IgD-negative memory B cell (primary cell): ENCODE measurements around the gene BID. TPM values are rescaled to one million over a fixed set of nuclear protein-coding genes. Genes with fewer than 3 reads are reported as not detected.
"Not testable (repeated sequence)": the region's sequence is repeated elsewhere in the genome, so short reads cannot be mapped to it uniquely, and the experiment has no call there.

Experiments
- H3K27ac Mint-ChIP-seq, 3 donors: one replicate each; pipeline ENCODE4 v1.8.0; 2020 to 2022; ENCODE audit warnings: mild to moderate bottlenecking in 3 of 3, mixed read lengths in 3 of 3, moderate library complexity in 1 of 3
- H3K27me3 Mint-ChIP-seq: one replicate; pipeline ENCODE4 v1.8.0; 2021; ENCODE audit warnings: mixed read lengths
- H3K36me3 Mint-ChIP-seq: one replicate; pipeline ENCODE4 v1.8.0; 2020; ENCODE audit warnings: mild to moderate bottlenecking, mixed read lengths
- H3K4me1 Mint-ChIP-seq, 3 donors: one replicate each; pipeline ENCODE4 v1.8.0; 2020 to 2022; ENCODE audit warnings: mixed read lengths in 3 of 3, mild to moderate bottlenecking in 1 of 3
- H3K4me3 Mint-ChIP-seq, 4 donors: one replicate each; pipeline ENCODE4 v1.8.0; 2020 to 2022; ENCODE audit warnings: mild to moderate bottlenecking in 4 of 4, mixed read lengths in 4 of 4, moderate library complexity in 3 of 4
- H3K9me3 Mint-ChIP-seq, 3 donors: one replicate each; pipeline ENCODE4 v1.8.0; 2020 to 2021; ENCODE audit warnings: mixed read lengths in 3 of 3, mild to moderate bottlenecking in 1 of 3
- polyA plus RNA-seq: library from polyadenylated mRNA; unstranded; fragments of 300-500 nt; fragmentation: Illumina TruSeq; gene quantifications from one replicate; pipeline ENCODE4 v1.2.3, GENCODE V29; 2021

BID gene
- polyA plus RNA-seq, 1 donor from 2014 or later, result 40.9 TPM

GRCh38 chr22:17705951-17706900 lies 68.0 kb downstream of the BID start:
- peaks cover 0 to 2% (median 0%) of the 10 kb centered on the region in 3 donors for H3K9me3 Mint-ChIP-seq
- peaks cover 7 to 14% (median 13%) of the 10 kb centered on the region in 3 donors for H3K4me1 Mint-ChIP-seq
- H3K4me3 Mint-ChIP-seq, result peak overlapping the region in 3 of 4 donors; percentile 73 to 90 (median 77)
- H3K27ac Mint-ChIP-seq, result peak overlapping the region; percentile 51 to 91 (median 84)
- H3K27me3 Mint-ChIP-seq, result no peaks in the 10 kb centered on the region
- H3K36me3 Mint-ChIP-seq, result peaks cover 4% of the 10 kb centered on the region

- peaks cover 0 to 2% (median 0%) of the 10 kb centered on the region in 3 donors for H3K9me3 Mint-ChIP-seq
- peaks cover 4% of the 10 kb centered on the region for H3K36me3 Mint-ChIP-seq
- H3K4me3 Mint-ChIP-seq, result no peak overlapping the region
- peak overlapping the region; percentile 51 to 84 (median 77) for H3K27ac Mint-ChIP-seq
- peaks cover 7 to 14% (median 13%) of the 10 kb centered on the region in 3 donors for H3K4me1 Mint-ChIP-seq
- no peaks in the 10 kb centered on the region for H3K27me3 Mint-ChIP-seq
Measured at GRCh38 chr22:17705546-17705945, 68.7 kb downstream of the BID start.

- Mint-ChIP-seq H3K4me3 (no peak overlapping the region), H3K27ac (no peak overlapping the region), H3K27me3 (no peaks in the 10 kb centered on the region), H3K9me3 (peaks cover 0 to 2% (median 0%) of the 10 kb centered on the region in 3 donors), H3K36me3 (peaks cover 2% of the 10 kb centered on the region), H3K4me1 (peaks cover 7 to 14% (median 13%) of the 10 kb centered on the region in 3 donors)
Measured at GRCh38 chr22:17703811-17704210, 70.5 kb downstream of the BID start.

GRCh38 chr22:17700778-17701177 lies 73.5 kb downstream of the BID start:
- H3K4me3 Mint-ChIP-seq, result no peak overlapping the region
- H3K36me3 Mint-ChIP-seq, result no peaks in the 10 kb centered on the region
- H3K27ac Mint-ChIP-seq, result peak overlapping the region in 1 of 3 donors; percentile 28
- no peaks in the 10 kb centered on the region for H3K9me3 Mint-ChIP-seq
- H3K4me1 Mint-ChIP-seq, result peaks cover 0 to 4% (median 3%) of the 10 kb centered on the region in 3 donors
- H3K27me3 Mint-ChIP-seq, result no peaks in the 10 kb centered on the region

GRCh38 chr22:17699696-17700340 lies 74.5 kb downstream of the BID start:
- Mint-ChIP-seq H3K9me3 (no peaks in the 10 kb centered on the region), H3K27ac (no peak overlapping the region), H3K4me3 (no peak overlapping the region), H3K36me3 (no peaks in the 10 kb centered on the region), H3K4me1 (peaks cover 0 to 4% (median 0%) of the 10 kb centered on the region in 3 donors), H3K27me3 (no peaks in the 10 kb centered on the region)

- Mint-ChIP-seq H3K9me3 (no peaks in the 10 kb centered on the region), H3K4me3 (no peak overlapping the region), H3K27ac (peak overlapping the region in 1 of 3 donors; percentile 54), H3K4me1 (peaks cover 0 to 4% (median 0%) of the 10 kb centered on the region in 3 donors), H3K36me3 (no peaks in the 10 kb centered on the region), H3K27me3 (no peaks in the 10 kb centered on the region)
Measured at GRCh38 chr22:17698948-17699347, 75.3 kb downstream of the BID start.

- H3K27ac Mint-ChIP-seq, H3K36me3 Mint-ChIP-seq, H3K4me1 Mint-ChIP-seq, H3K4me3 Mint-ChIP-seq, H3K27me3 Mint-ChIP-seq, H3K9me3 Mint-ChIP-seq: not testable (repeated sequence)
Measured at GRCh38 chr22:17698276-17698675, 76.0 kb downstream of the BID start.

GRCh38 chr22:17697196-17697595 lies 77.1 kb downstream of the BID start:
- H3K4me3 Mint-ChIP-seq, H3K27ac Mint-ChIP-seq, H3K4me1 Mint-ChIP-seq, H3K27me3 Mint-ChIP-seq, H3K36me3 Mint-ChIP-seq, H3K9me3 Mint-ChIP-seq: not testable (repeated sequence)

- no peak overlapping the region for H3K27ac Mint-ChIP-seq
- no peak overlapping the region for H3K4me3 Mint-ChIP-seq
- H3K4me1 Mint-ChIP-seq, result peaks cover 2 to 4% (median 3%) of the 10 kb centered on the region in 3 donors
- H3K27me3 Mint-ChIP-seq, result no peaks in the 10 kb centered on the region
- no peaks in the 10 kb centered on the region for H3K9me3 Mint-ChIP-seq
- H3K36me3 Mint-ChIP-seq, result no peaks in the 10 kb centered on the region
Measured at GRCh38 chr22:17695986-17696385, 78.3 kb downstream of the BID start.

- Mint-ChIP-seq H3K27me3 (no peaks in the 10 kb centered on the region), H3K36me3 (no peaks in the 10 kb centered on the region), H3K4me3 (no peak overlapping the region), H3K4me1 (peaks cover 2 to 4% (median 3%) of the 10 kb centered on the region in 3 donors), H3K9me3 (no peaks in the 10 kb centered on the region), H3K27ac (no peak overlapping the region)
Measured at GRCh38 chr22:17694752-17695151, 79.5 kb downstream of the BID start.

GRCh38 chr22:17694193-17694592 lies 80.1 kb downstream of the BID start:
- peaks cover 2 to 4% (median 3%) of the 10 kb centered on the region in 3 donors for H3K4me1 Mint-ChIP-seq
- no peaks in the 10 kb centered on the region for H3K9me3 Mint-ChIP-seq
- no peaks in the 10 kb centered on the region for H3K27me3 Mint-ChIP-seq
- H3K36me3 Mint-ChIP-seq, result no peaks in the 10 kb centered on the region
- no peak overlapping the region for H3K27ac Mint-ChIP-seq
- no peak overlapping the region for H3K4me3 Mint-ChIP-seq

GRCh38 chr22:17692841-17693240 lies 81.4 kb downstream of the BID start:
- Mint-ChIP-seq H3K4me1 (peaks cover 2 to 4% (median 3%) of the 10 kb centered on the region in 3 donors), H3K9me3 (no peaks in the 10 kb centered on the region), H3K36me3 (no peaks in the 10 kb centered on the region), H3K27ac (no peak overlapping the region), H3K4me3 (no peak overlapping the region), H3K27me3 (no peaks in the 10 kb centered on the region)

GRCh38 chr22:17684245-17684644 lies 90.0 kb downstream of the BID start:
- no peaks in the 10 kb centered on the region for H3K9me3 Mint-ChIP-seq
- no peak overlapping the region for H3K27ac Mint-ChIP-seq
- no peak overlapping the region for H3K4me3 Mint-ChIP-seq
- peaks cover 3% of the 10 kb centered on the region for H3K36me3 Mint-ChIP-seq
- H3K4me1 Mint-ChIP-seq, result peaks cover 0 to 13% (median 7%) of the 10 kb centered on the region in 3 donors
- H3K27me3 Mint-ChIP-seq, result no peaks in the 10 kb centered on the region
